ENCODE data around the gene DIO3. TPM values are rescaled to one million over a fixed set of nuclear protein-coding genes. Genes with fewer than 3 reads are reported as not detected.
"Not testable (repeated sequence)": the region's sequence is repeated elsewhere in the genome, so short reads cannot be mapped to it uniquely, and the experiment has no call there.

Gene DIO3
- total RNA-seq, 2 donors from 2014 or later, result not detected

GRCh38 chr14:101550202-101550912 is 10.9 kb upstream of the DIO3 start:
- ATAC-seq (replicated peaks), result not testable (repeated sequence)
- H3K27me3 Mint-ChIP-seq, result peaks cover 16% of the 10 kb centered on the region

GRCh38 chr14:101551729-101552595 is 9.3 kb upstream of the DIO3 start:
- no peaks in the 10 kb centered on the region for H3K36me3 Mint-ChIP-seq (ENCODE audit: low read depth)
- no peak overlapping the region for H3K4me3 Mint-ChIP-seq
- H3K9me3 Mint-ChIP-seq, result no peaks in the 10 kb centered on the region
- H3K27ac Mint-ChIP-seq, result no peak overlapping the region
- H3K4me1 Mint-ChIP-seq, result no peaks in the 10 kb centered on the region
- peaks cover 16% of the 10 kb centered on the region for H3K27me3 Mint-ChIP-seq
- no peak for ATAC-seq (replicated peaks)

More at GRCh38 chr14:101550202-101550912, 10.9 kb upstream of the DIO3 start:
- H3K9me3 Mint-ChIP-seq; H3K36me3 Mint-ChIP-seq (ENCODE audit: low read depth); H3K4me3 Mint-ChIP-seq; H3K27ac Mint-ChIP-seq; H3K4me1 Mint-ChIP-seq: not testable (repeated sequence)

GRCh38 chr14:101552786-101553231 is 8.5 kb upstream of the DIO3 start:
- Mint-ChIP-seq H3K9me3 (no peaks in the 10 kb centered on the region), H3K27ac (no peak overlapping the region), H3K36me3 (ENCODE audit: low read depth) (no peaks in the 10 kb centered on the region), H3K4me3 (no peak overlapping the region), H3K4me1 (no peaks in the 10 kb centered on the region), H3K27me3 (peaks cover 19% of the 10 kb centered on the region)
- no peak for ATAC-seq (replicated peaks)

- no peaks in the 10 kb centered on the region for H3K9me3 Mint-ChIP-seq
- ATAC-seq (replicated peaks), result no peak
- no peak overlapping the region for H3K27ac Mint-ChIP-seq
- H3K4me1 Mint-ChIP-seq, result no peaks in the 10 kb centered on the region
- H3K4me3 Mint-ChIP-seq, result no peak overlapping the region
- H3K36me3 Mint-ChIP-seq (ENCODE audit: low read depth), result no peaks in the 10 kb centered on the region
- H3K27me3 Mint-ChIP-seq, result peaks cover 20% of the 10 kb centered on the region
Measured at GRCh38 chr14:101553393-101553792, 7.9 kb upstream of the DIO3 start.

- Mint-ChIP-seq H3K4me1 (no peaks in the 10 kb centered on the region), H3K4me3 (no peak overlapping the region), H3K9me3 (no peaks in the 10 kb centered on the region), H3K27ac (no peak overlapping the region), H3K27me3 (peaks cover 26% of the 10 kb centered on the region), H3K36me3 (ENCODE audit: low read depth) (no peaks in the 10 kb centered on the region)
- no peak for ATAC-seq (replicated peaks)
Measured at GRCh38 chr14:101553931-101554330, 7.4 kb upstream of the DIO3 start.

GRCh38 chr14:101554991-101555668 is 6.2 kb upstream of the DIO3 start:
- H3K4me1 Mint-ChIP-seq, result no peaks in the 10 kb centered on the region
- H3K27ac Mint-ChIP-seq, result no peak overlapping the region
- no peaks in the 10 kb centered on the region for H3K9me3 Mint-ChIP-seq
- no peaks in the 10 kb centered on the region for H3K36me3 Mint-ChIP-seq (ENCODE audit: low read depth)
- peaks cover 23% of the 10 kb centered on the region for H3K27me3 Mint-ChIP-seq
- ATAC-seq (replicated peaks), result no peak
- H3K4me3 Mint-ChIP-seq, result no peak overlapping the region

- H3K9me3 Mint-ChIP-seq; ATAC-seq (replicated peaks); H3K36me3 Mint-ChIP-seq (ENCODE audit: low read depth); H3K4me3 Mint-ChIP-seq; H3K4me1 Mint-ChIP-seq; H3K27ac Mint-ChIP-seq: not testable (repeated sequence)
- H3K27me3 Mint-ChIP-seq, result peaks cover 19% of the 10 kb centered on the region
Measured at GRCh38 chr14:101555669-101556043, 5.6 kb upstream of the DIO3 start.

- no peaks in the 10 kb centered on the region for H3K4me1 Mint-ChIP-seq
- H3K27ac Mint-ChIP-seq, result no peak overlapping the region
- ATAC-seq (replicated peaks), result no peak
- no peaks in the 10 kb centered on the region for H3K36me3 Mint-ChIP-seq (ENCODE audit: low read depth)
- H3K9me3 Mint-ChIP-seq, result no peaks in the 10 kb centered on the region
- H3K4me3 Mint-ChIP-seq, result no peak overlapping the region
- H3K27me3 Mint-ChIP-seq, result peaks cover 19% of the 10 kb centered on the region
Measured at GRCh38 chr14:101556131-101556530, 5.2 kb upstream of the DIO3 start.

GRCh38 chr14:101556566-101557320 is 4.6 kb upstream of the DIO3 start:
- Mint-ChIP-seq H3K27ac (no peak overlapping the region), H3K27me3 (peaks cover 19% of the 10 kb centered on the region), H3K36me3 (ENCODE audit: low read depth) (peaks cover 2% of the 10 kb centered on the region), H3K4me1 (no peaks in the 10 kb centered on the region), H3K4me3 (no peak overlapping the region), H3K9me3 (no peaks in the 10 kb centered on the region)
- no peak for ATAC-seq (replicated peaks)

GRCh38 chr14:101557321-101557695 is 4.0 kb upstream of the DIO3 start:
- Mint-ChIP-seq H3K4me1 (no peaks in the 10 kb centered on the region), H3K36me3 (ENCODE audit: low read depth) (peaks cover 7% of the 10 kb centered on the region), H3K9me3 (no peaks in the 10 kb centered on the region), H3K4me3 (no peak overlapping the region), H3K27ac (no peak overlapping the region), H3K27me3 (peaks cover 22% of the 10 kb centered on the region)
- no peak for ATAC-seq (replicated peaks)

- Mint-ChIP-seq H3K36me3 (ENCODE audit: low read depth) (peaks cover 12% of the 10 kb centered on the region), H3K9me3 (no peaks in the 10 kb centered on the region), H3K4me3 (no peak overlapping the region), H3K27ac (no peak overlapping the region), H3K4me1 (no peaks in the 10 kb centered on the region), H3K27me3 (peaks cover 27% of the 10 kb centered on the region)
- no peak for ATAC-seq (replicated peaks)
Measured at GRCh38 chr14:101557811-101558738, 3.2 kb upstream of the DIO3 start.

- no peaks in the 10 kb centered on the region for H3K4me1 Mint-ChIP-seq
Measured at GRCh38 chr14:101558739-101559240, 2.5 kb upstream of the DIO3 start.

GRCh38 chr14:101559250-101559623 is 2.1 kb upstream of the DIO3 start:
- Mint-ChIP-seq H3K36me3 (ENCODE audit: low read depth) (peaks cover 17% of the 10 kb centered on the region), H3K4me1 (no peaks in the 10 kb centered on the region), H3K27ac (no peak overlapping the region), H3K27me3 (peaks cover 26% of the 10 kb centered on the region), H3K4me3 (no peak overlapping the region), H3K9me3 (no peaks in the 10 kb centered on the region)
- no peak for ATAC-seq (replicated peaks)

More at GRCh38 chr14:101558739-101559240, 2.5 kb upstream of the DIO3 start:
- Mint-ChIP-seq H3K9me3 (no peaks in the 10 kb centered on the region), H3K36me3 (ENCODE audit: low read depth) (peaks cover 17% of the 10 kb centered on the region), H3K27ac (no peak overlapping the region), H3K27me3 (peaks cover 26% of the 10 kb centered on the region), H3K4me3 (no peak overlapping the region)
- no peak for ATAC-seq (replicated peaks)

Data from activated T-helper 17 cell treated with anti-CD3 and anti-CD28 coated beads, Interleukin-2, amount 50 U/mL, for 72 hours (primary cell).